ENCODE measurements around the gene GOLGA1.

Gene GOLGA1

GRCh38 chr9:124871156-124871561 is 69.7 kb downstream of the GOLGA1 start:
- H3K4me3 ChIP-seq (ENCODE audit: low read depth, low read length) = peak overlapping the region; percentile 94; the same call in 1 of the 2 replicates
- no peak for TF ChIP-seq CTCF (IDR thresholded peaks at IDR 0.05; ENCODE audit: low read depth, low read length)

DNA sequence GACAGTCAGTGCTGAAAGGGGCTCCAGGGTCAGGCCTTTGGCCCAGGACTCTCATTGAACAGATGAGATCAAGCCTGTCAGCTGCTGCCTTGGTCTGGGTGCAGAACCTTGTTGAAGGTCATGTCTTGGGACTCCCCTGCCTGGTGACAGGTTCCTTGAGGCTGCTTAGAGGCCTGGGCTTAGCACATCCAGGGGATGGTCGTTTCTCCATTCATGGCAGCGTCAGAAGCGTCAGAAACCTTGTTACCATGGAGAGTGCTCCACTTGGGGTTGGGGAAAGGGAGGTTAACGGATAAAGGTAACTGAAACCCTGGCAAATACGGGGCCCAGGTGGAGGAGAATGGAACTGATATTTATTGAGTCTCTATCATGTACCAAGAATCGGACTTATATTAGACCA is 70.2 kb downstream of the GOLGA1 start:
- H3K4me3 ChIP-seq (ENCODE audit: low read depth, low read length) = peak overlapping the region; percentile 94
- TF ChIP-seq CTCF (IDR thresholded peaks at IDR 0.05; ENCODE audit: low read depth, low read length) = no peak

GRCh38 chr9:124869986-124870560 is 70.8 kb downstream of the GOLGA1 start:
- no peak for TF ChIP-seq CTCF (IDR thresholded peaks at IDR 0.05; ENCODE audit: low read depth, low read length)
- H3K4me3 ChIP-seq (ENCODE audit: low read depth, low read length) = peak overlapping the region; percentile 94

- H3K4me3 ChIP-seq (ENCODE audit: low read depth, low read length) = peak overlapping the region; percentile 94
- TF ChIP-seq CTCF (IDR thresholded peaks at IDR 0.05; ENCODE audit: low read depth, low read length) = no peak
Observed at GRCh38 chr9:124869466-124869985, 71.4 kb downstream of the GOLGA1 start.

- 0 out of 2 replicates have a peak, but pooled peaks have one; percentile 7 for TF ChIP-seq CTCF (IDR thresholded peaks at IDR 0.05; ENCODE audit: low read depth, low read length)
Observed at GRCh38 chr9:124868511-124869465, 72.1 kb downstream of the GOLGA1 start.

GRCh38 chr9:124863371-124863871 is 77.5 kb downstream of the GOLGA1 start:
- no peak for TF ChIP-seq CTCF (IDR thresholded peaks at IDR 0.05; ENCODE audit: low read depth, low read length)

More at GRCh38 chr9:124868511-124869465, 72.1 kb downstream of the GOLGA1 start:
- peak overlapping the region; percentile 94 for H3K4me3 ChIP-seq (ENCODE audit: low read depth, low read length)

More at GRCh38 chr9:124863371-124863871, 77.5 kb downstream of the GOLGA1 start:
- no peak overlapping the region for H3K4me3 ChIP-seq (ENCODE audit: low read depth, low read length)
